Stimulated activated CD4-positive, alpha-beta T cell treated with anti-CD3 and anti-CD28 coated beads, Interleukin-4, amount 100 ng/mL, for 4 hours (primary cell): Measurements from ENCODE around the gene HPCAL1.

Source experiments
- DNase-seq, 2 experiments: peaks; one replicate each; pipeline ENCODE4 v3.0.0-alpha.2; 2020

The HPCAL1 gene

GRCh38 chr2:10325278-10326145 lies 22.8 kb downstream of the HPCAL1 start:
- DNase-seq = no peak

- DNase-seq = no peak
These were observed 23.5 kb downstream of the HPCAL1 start for GRCh38 chr2:10326151-10326616.

GRCh38 chr2:10326707-10327594 lies 24.2 kb downstream of the HPCAL1 start:
- no peak for DNase-seq

- no peak for DNase-seq
These were observed 25.4 kb downstream of the HPCAL1 start for GRCh38 chr2:10327896-10328669.

- peak in 1 of 2 experiments; percentile 28 for DNase-seq
These were observed 26.2 kb downstream of the HPCAL1 start for GRCh38 chr2:10328670-10329579.

GRCh38 chr2:10329580-10329879 lies 26.8 kb downstream of the HPCAL1 start:
- no peak for DNase-seq

- DNase-seq = peak in 1 of 2 experiments; percentile 27
These were observed 27.4 kb downstream of the HPCAL1 start for GRCh38 chr2:10329880-10330699.

GRCh38 chr2:10330700-10331026 lies 28.0 kb downstream of the HPCAL1 start:
- DNase-seq = peak in 1 of 2 experiments; percentile 13

GRCh38 chr2:10331027-10331701 lies 28.5 kb downstream of the HPCAL1 start:
- DNase-seq = peak; percentile 65 to 75

GRCh38 chr2:10331702-10332401 lies 29.1 kb downstream of the HPCAL1 start:
- peak; percentile 35 to 64 for DNase-seq

- peak; percentile 36 for DNase-seq
These were observed 29.9 kb downstream of the HPCAL1 start for GRCh38 chr2:10332402-10333246.

- DNase-seq = no peak
These were observed 30.5 kb downstream of the HPCAL1 start for GRCh38 chr2:10333247-10333613.

GRCh38 chr2:10333966-10334365 lies 31.3 kb downstream of the HPCAL1 start:
- no peak for DNase-seq

- no peak for DNase-seq
These were observed 32.5 kb downstream of the HPCAL1 start for GRCh38 chr2:10335046-10335840.

- DNase-seq = no peak
These were observed 33.6 kb downstream of the HPCAL1 start for GRCh38 chr2:10336283-10336682.

- no peak for DNase-seq
These were observed 35.0 kb downstream of the HPCAL1 start for GRCh38 chr2:10337449-10338269.
